HCT116 (cell line): ENCODE measurements around the gene RTP4.

Experiments
- EZH2 ChIP-seq: fragments of 200-600 bp; sonication (generic); IDR thresholded peaks from 2 replicates; pipeline ENCODE4 v1.6.1; 2017; ENCODE audit warnings: antibody characterized with exemption, mixed run types
- EZH2phosphoT487 ChIP-seq: fragments of 200-600 bp; IDR thresholded peaks from 2 replicates; pipeline ENCODE4 v1.6.1; 2018; ENCODE audit warnings: antibody characterized with exemption, borderline replicate concordance
- FOSL1 ChIP-seq: IDR thresholded peaks from 2 replicates; pipeline ENCODE4 v1.6.1; 2012; ENCODE audit warnings: low read depth
- JUND ChIP-seq: IDR thresholded peaks from 2 replicates; pipeline ENCODE4 v1.6.1; 2012
- POLR2A ChIP-seq: IDR thresholded peaks from 2 replicates; pipeline ENCODE4 v1.7.0; 2011; ENCODE audit warnings: borderline replicate concordance; ENCODE audit not compliant: insufficient read depth, insufficient read length; ENCODE audit errors: extremely low read depth
- REST ChIP-seq: IDR thresholded peaks from 2 replicates; pipeline ENCODE4 v1.6.1; 2012; ENCODE audit warnings: low read depth
- SIN3A ChIP-seq: IDR thresholded peaks from 2 replicates; pipeline ENCODE4 v1.6.1; 2012; ENCODE audit warnings: low read depth
- ZNF274 ChIP-seq: fragments of 200-500 bp; sonication (Bioruptor generic); IDR thresholded peaks from 2 replicates; pipeline ENCODE4 v1.6.1; 2014; ENCODE audit warnings: mild to moderate bottlenecking, low read depth, low read length, inconsistent platforms
- TF ChIP-seq, protein P1 (sequence below): IDR thresholded peaks from 2 replicates; pipeline ENCODE4 v1.6.1; 2012
- TF ChIP-seq, protein P2 (sequence below), 3 experiments: fragments of 200-600 bp in 1 of 3; sonication (generic) in 1 of 3; IDR thresholded peaks in 2 of 3; conservative IDR thresholded peaks in 1 of 3; 2 replicates each; pipeline ENCODE4 v1.5.1; 2012 to 2017; ENCODE audit warnings: low read depth in 2 of 3, low read length in 2 of 3, antibody characterized with exemption in 1 of 3, borderline replicate concordance in 1 of 3, control low read depth in 1 of 3, mild to moderate bottlenecking in 1 of 3, mixed read lengths in 1 of 3, mixed run types in 1 of 3, moderate library complexity in 1 of 3; ENCODE audit not compliant: insufficient read depth in 1 of 3
- TF ChIP-seq, protein P3 (sequence below): IDR thresholded peaks from 2 replicates; pipeline ENCODE4 v1.6.1; 2012

DNA sequence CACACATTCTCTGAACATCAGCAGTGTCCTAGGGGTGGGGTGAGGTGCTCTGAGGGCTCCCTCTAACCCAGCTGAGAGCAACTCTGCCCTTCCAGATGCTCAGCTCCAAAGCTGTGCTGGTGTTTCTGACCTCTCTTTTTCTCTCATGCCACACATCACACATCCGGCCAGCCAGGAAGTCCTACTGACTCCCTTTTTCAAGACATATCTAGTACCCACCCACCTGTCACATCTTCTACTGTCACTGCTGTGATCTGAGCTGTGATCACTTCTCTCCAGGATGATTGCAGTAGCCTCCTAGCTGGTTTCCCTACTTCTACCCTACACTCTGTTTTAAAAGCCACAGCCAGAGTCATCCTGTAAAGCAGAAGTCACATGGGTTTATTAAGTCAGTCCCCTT is 46.4 kb upstream of the RTP4 start:
- TF ChIP-seq ZNF274 (no peak), FOSL1 (no peak), POLR2A (no peak), REST (no peak), SIN3A (no peak), JUND (no peak), EZH2 (no peak), EZH2phosphoT487 (no peak)
- TF ChIP-seq, protein P1, sequence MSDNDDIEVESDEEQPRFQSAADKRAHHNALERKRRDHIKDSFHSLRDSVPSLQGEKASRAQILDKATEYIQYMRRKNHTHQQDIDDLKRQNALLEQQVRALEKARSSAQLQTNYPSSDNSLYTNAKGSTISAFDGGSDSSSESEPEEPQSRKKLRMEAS, result no peak
- TF ChIP-seq, protein P2, sequence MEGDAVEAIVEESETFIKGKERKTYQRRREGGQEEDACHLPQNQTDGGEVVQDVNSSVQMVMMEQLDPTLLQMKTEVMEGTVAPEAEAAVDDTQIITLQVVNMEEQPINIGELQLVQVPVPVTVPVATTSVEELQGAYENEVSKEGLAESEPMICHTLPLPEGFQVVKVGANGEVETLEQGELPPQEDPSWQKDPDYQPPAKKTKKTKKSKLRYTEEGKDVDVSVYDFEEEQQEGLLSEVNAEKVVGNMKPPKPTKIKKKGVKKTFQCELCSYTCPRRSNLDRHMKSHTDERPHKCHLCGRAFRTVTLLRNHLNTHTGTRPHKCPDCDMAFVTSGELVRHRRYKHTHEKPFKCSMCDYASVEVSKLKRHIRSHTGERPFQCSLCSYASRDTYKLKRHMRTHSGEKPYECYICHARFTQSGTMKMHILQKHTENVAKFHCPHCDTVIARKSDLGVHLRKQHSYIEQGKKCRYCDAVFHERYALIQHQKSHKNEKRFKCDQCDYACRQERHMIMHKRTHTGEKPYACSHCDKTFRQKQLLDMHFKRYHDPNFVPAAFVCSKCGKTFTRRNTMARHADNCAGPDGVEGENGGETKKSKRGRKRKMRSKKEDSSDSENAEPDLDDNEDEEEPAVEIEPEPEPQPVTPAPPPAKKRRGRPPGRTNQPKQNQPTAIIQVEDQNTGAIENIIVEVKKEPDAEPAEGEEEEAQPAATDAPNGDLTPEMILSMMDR (IDR thresholded peaks at IDR 0.05 in 2 of 3, conservative IDR thresholded peaks at IDR 0.05 in 1 of 3; ENCODE audit: borderline replicate concordance in 1 of 3, insufficient read depth in 1 of 3, low read depth in 2 of 3, low read length in 2 of 3), result no peak
- TF ChIP-seq, protein P3, sequence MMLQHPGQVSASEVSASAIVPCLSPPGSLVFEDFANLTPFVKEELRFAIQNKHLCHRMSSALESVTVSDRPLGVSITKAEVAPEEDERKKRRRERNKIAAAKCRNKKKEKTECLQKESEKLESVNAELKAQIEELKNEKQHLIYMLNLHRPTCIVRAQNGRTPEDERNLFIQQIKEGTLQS, result no peak
